Measurements from ENCODE around the gene MATN1.

DNA sequence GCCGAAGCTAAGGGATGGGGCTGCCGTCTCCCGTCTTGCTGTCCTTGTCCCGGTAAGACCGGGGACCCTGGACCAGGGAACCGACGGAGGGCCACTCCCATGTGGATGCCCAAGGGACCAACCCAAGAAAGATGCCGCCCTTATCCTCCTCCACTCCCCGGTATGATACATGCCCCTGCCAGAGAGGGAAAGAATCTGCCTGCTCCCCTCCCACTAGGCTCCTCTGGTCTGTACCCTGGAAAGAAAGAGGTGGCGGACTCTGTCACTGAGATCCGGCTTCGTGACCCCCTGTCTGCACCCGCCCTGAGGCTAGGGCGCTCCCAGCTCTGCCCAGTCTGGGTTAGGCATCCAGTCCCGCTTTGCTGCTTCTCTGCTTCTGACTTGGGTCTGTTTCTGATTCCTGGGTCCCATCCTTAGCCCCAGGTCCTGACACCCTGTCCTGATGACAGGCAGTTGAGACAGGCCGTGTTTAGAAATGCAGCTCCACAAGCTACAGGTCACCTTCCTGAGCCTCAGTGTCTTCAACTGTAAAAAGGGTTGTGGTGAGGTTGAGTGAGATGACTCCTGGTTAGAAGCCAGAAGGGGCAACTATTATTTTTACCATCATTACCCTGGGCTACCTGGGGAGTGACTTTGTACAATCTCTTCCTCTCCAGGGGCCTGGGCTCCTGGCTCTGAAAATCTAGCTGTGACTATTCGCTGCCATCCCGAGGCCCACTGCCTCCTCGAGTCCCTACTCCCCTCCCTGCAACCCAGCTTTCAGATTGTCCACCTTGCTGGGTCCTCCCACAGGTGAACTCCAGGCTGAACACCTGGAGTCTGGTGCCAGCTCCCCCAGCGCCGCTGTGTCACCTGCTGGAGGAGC is 3.7 kb downstream of the MATN1 start:
- TF ChIP-seq CTCF (IDR thresholded peaks at IDR 0.05) (peak in 1 of 6 experiments; percentile 4), POLR2A (IDR thresholded peaks at IDR 0.05) (no peak)

All from Peyer's patch (tissue), 4 donors.